GM19324 (cell line): ENCODE data around the gene RBMX.
"Not testable (repeated sequence)": the region's sequence is repeated elsewhere in the genome, so short reads cannot be mapped to it uniquely, and the experiment has no call there.

Experiments used
- ATAC-seq: cut with Tn5 transposase; IDR thresholded peaks from one replicate; pipeline ENCODE4 v1.9.1; 2021; ENCODE audit warnings: mild to moderate bottlenecking, moderate library complexity; ENCODE audit not compliant: unreplicated experiment, low FRiP score

The RBMX gene

DNA sequence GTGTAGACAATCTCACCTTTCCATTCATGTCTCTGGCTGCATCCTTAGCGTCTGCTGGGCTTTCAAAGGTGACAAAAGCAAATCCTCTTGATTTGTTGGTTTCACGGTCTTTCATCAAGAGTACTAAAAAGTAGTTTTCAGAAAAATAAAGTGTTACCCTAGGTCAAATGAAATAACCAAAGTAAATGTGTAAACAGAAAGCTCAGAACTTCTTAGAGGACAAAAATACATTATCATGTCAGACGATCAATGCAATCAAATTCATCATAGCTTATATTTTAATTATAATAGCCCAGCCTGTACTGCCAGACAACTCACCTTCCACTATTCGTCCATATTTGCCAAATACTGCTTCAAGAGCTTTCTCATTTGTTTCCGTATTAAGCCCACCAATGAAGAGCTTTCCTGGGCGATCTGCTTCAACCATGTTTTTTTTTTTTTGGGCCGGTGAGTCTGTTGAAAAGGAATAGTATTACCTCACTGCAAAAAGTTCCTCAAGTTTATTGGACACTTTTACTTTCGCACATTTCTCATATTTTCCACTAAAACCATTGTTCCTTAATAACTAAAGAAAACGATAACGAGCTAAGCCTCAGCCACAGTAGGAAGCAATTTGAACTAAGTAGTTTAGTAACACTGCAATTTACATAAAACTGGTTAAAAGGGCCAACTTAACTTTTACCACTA is 1.4 kb downstream of the RBMX start:
- ATAC-seq = no peak

DNA sequence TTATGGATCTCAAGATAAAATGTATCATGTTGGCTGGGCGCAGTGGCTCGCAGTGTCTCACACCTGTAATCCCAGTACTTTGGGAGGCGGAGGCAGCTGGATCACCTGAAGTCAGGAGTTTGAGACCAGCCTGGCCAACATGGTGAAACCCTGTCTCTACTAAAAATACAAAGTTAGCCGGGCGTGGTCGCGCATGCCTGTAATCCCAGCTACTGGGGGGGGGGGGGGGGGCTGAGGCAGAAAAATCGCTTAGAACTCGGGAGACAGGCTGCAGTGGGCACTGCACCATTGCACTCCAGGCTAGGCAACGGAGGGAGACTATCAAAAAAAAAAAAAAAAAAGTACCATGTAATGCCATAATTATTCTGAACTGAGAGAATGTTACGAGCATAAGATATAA is 2.1 kb downstream of the RBMX start:
- no peak for ATAC-seq

DNA sequence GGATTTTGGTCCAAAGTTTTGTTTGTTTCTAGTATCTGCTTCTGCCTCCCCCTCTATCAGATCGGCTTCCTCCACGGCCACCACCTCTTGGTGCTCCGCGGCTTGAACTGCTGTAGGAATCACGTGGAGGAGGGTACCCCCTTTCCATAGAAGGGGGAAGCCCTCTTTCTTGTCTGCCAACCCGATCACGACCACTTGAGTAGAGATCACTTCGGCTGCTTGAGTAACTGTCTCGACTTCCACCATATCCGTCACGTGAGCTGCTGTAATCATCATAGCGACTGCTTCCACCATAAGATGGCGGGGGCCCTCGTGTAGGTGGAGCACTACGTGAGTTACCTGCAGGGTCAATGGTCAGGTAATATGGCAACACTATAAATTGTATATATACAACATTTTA is 6.4 kb downstream of the RBMX start:
- not testable (repeated sequence) for ATAC-seq

DNA sequence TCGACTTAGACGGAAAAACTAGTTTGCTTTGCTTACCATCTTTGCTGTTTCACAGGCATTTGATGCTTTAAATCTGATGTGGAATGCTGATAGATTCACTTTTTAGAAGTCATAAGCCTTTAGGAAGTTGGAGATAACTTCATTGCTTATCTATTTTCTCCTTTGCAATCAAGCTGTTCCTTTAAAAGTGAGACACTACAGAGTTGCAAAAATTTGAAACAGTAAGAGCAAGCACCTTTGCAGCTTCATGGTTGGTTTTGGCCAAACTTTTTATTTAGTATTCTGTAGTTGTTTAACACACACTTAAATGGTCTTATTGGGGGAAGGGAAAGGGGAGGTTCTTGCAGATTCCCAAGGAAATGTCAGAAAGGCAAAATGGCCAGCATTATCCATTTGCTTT is 7.3 kb downstream of the RBMX start:
- ATAC-seq = not testable (repeated sequence)

DNA sequence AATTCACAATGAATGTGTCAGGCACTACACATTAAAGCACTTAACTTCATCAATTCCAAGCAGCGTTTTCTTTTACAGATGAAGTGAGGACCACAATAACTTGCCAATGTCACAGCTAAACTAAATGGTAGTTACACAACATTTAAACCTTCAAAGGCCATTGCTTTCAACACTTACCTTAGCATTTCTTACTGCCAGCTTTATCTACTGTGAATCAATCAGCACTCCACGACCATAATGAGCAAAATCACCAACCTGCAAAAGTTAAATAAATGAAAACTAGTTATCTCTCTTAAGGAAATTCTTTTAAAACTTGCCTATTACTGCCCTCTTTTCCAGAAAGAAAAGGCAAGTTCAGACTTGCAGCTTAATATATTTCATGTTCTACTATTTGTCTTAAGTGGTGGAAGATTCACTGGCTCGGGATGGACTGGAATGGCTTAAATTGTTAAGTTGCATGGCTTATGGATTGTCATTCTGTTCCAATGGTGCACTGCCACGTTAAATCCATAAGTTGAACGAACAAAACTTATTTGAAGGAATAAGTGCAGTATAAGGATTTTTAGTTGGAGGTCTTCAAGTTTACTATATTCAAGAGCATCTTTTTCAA is 8.3 kb downstream of the RBMX start:
- no peak for ATAC-seq

DNA sequence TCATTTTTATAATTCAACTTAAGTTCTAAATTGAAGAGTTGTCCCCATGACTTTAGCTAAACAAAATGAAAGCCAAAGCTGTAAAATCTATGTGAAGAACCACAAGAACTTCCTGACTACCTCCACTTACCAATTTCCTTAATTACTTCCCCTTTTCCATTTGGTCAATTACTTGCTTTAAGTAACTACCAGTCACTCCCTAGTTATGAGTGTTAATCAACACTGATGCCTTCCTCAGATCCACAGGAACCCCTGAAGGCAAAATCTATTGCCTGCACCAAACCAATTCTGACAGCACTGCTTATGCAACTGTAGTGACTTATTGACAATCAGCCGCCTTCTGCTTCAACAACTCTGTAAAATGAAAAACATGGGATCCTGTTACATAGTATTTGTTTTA is 10.5 kb downstream of the RBMX start:
- ATAC-seq = no peak

DNA sequence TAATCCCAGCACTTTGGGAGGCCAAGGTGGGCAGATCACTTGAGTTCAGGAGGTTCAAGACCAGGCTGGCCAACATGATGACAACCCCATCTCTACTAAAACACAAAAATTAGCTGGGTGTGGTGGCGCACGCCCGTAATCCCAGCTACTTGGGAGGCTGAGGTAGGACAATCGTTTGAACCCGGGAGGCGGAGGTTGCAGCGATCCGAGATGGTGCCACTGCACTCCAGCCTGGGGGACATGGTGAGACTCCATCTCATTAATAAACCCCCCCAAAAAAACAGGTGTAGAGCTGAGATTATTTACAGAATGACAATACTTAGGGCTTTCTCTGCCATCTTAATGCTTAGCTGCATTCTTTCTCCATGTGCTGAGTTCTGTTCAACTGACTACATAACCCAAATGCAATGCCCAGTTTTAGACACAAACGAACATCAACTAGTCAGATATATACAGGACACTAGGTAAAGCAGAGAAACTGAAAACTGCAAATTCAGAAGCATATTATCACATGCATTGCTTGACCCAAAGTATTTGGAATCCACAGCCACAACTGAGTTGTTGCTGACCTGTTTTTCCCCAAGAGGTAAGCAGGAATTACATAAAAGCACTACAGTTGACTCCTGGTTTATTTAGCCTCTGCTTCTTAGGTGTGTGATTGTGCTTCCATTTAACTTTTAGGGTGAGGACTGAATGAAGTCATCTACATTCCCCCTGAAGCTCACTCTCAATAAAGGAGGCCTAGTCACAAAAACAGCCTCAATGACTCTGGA is 12.1 kb downstream of the RBMX start:
- ATAC-seq = no peak

DNA sequence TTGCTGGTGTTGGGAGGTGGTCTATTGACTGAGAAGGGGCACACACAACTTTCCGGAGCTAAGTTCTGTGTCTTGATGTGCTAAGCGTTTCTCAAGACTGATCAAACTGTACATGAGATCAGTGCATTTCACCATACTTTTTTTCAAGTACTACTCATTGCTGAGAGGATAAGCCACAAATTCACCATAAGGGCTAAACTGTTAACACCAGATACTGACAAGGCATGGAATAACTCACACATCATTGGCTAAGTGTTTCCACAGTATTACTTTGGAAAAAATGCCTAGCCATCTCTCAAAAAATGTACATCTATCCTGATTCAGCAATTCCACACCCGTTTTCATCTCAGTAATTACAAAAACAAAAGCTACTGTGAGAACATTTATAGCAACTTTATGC is 13.0 kb downstream of the RBMX start:
- ATAC-seq = no peak

DNA sequence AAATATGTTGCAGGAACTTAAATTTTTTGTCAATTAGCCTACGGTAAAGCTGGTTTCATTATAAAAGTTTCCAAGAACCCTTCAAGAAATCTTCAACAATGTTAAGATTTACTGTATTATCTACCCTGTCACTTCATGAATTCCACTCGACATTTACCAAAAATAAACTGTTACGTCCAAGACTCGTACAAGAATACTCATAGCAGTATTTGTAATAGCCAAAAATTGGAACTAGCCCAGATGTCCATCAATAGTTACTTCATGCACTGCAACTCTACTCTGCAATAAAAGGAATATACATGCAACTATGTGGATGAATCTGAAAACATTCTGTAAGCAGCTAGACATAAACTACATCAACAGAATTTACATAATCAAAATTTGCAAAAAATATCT is 13.4 kb downstream of the RBMX start:
- ATAC-seq = no peak

DNA sequence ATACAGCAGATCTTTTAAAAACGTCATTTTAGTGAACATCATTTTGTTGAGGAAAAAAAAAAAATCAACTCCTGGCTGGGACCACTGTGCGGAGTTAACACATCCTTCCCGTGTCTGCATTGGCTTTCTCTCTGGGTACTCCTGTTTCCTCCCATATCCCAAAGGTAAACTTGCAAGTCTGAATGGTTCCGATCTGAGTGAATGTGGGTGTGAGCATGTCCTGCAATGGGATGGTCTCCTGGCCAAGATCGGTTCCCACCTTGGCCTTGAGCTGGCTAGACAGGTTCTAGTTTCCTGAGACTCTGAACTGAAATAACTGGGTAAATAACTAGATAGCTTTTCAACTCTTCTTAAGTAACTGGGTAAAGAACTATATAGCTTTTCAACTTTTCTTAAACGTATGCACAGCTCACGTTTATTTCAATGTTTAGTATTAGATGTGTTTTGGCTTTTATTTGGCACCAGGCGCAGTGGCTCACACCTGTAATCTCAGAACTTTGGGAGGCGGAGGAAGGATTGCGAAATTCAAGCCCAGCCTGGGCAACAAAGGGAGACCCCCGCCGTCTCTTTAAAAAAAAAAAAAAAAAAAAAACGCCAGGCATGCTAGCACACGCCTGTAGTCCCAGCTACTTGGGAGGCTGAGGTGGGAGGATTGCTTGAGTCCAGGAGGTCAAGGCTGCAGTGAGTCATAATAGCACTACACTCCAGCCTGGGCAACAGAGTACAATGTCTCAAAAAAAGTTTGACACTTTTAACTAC is 14.0 kb downstream of the RBMX start:
- no peak for ATAC-seq

DNA sequence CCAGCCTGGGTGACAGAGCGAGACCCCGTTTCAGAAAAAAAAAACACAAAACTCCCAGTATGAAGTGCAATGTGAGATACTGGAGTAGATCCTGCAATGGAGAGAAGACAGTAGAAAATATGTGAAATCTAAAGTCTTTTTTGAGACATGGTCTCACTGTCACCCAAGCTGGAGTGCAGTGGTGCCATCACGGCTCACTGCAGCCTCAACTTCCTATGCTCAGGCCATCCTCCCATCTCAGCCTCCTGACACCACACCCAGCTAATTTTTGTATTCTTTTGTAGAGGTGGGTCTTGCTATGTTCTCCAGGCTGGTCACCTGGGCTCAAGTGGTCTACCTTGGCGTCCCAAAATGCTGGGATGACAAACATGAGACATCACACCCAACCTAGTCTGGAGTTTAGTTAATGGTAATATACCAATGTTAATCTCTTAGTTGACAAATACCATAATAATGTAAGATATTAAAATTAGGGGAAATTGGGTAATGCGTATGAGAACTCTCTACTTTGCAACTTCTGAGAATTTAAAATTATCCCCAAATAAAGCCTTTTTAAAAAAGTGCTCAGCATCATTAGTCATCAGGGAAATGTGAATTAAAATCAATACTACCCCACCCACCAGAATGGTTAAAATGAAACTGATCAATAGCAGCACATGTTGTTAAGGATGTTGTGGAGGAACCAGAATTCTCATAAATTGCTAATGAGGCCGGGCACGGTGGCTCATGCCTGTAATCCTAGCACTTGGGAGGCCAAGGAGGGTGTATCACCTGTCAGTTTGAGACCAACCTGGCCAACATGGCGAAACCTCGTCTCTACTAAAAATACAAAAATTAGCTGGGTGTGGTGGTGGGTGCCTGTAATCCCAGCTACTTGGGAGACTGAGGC is 15.0 kb downstream of the RBMX start:
- ATAC-seq = no peak

DNA sequence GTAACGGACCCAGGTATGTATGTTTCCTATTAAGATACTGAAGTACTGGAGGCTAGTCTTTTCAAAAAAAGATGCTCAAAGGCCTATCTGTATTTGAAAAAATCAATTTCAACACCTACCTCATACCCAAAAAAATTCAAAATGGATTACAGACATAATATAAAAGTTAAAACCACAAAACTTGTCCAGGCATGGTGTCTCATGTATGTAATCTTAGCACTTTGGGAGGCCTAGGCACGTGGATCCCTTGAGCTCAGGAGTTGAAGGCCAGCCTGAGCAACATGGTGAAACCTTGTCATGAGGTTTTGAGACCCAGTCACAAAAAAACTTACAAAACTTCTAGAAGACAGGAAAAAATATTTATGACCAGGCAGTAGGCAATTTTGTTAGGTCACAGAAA is 16.7 kb downstream of the RBMX start:
- ATAC-seq = no peak

DNA sequence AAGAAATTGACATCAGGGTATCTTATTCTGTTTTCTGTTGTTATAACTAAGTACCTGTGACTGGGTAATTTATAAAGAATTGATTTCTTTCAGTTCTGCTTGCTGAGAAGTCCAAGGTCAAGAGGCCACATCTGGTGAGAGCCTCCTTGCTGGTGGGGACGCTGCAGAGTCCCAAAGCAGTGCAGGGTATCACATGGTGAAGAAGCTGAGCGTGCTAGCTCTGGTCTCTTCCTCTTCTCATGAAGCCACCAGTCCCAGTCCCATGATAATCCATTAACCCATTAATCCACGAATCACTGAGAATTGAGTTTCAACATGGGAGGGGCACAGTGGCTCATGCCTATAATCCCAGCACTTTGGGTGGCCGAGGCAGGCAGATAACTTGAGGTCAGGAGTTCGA is 18.0 kb downstream of the RBMX start:
- ATAC-seq = no peak

DNA sequence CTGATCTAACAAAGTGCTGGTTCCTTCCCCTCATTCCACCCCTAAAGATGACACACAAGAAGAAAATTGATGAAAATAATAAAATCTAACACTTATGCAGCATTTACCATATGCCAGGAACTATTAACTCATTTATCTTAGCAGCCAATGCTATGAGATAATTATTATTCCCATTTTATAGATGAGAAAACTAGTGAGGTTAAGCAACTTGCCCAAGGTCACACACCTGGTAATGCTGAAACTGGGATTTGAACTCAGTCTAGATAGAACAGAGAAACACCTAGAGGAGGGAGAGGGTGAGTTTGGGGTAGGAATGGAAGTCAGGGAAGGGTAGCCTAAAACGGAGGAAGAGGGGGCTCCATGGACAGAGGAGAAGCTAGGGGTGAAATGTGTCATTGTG is 18.6 kb downstream of the RBMX start:
- ATAC-seq = no peak

DNA sequence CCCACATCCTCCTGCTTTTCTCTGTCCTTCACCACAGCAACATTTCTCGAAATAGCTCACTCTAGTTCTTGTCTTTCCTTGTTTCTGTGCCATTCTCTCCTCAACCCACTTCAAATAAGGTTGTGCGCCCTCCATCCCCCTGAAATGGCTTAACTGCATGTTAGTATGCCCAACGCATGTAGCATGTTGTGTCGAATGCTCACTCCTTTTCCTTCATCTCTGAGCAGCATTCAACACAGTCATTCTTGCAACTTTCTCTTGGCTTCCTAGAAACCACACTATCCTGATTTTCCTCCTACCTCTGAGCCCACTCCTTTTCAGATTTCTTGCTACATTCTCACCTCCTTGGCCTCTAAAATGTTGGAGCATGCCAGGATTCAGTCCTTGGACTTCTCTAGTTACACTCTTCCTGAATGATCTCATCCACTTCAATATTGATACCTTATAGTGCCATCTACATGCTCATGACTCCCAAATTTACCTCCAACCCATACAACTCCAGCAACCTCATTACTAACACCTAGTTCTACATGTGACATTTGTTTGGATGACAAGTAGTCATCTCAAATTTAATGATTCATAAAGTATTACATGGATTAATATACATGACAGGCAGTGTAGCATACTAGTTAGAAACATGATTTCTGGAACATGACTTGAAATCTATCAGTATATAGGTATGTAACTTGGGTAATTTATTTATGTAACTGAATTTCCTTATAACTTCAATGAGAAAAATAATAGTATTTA is 22.3 kb downstream of the RBMX start:
- ATAC-seq = no peak

DNA sequence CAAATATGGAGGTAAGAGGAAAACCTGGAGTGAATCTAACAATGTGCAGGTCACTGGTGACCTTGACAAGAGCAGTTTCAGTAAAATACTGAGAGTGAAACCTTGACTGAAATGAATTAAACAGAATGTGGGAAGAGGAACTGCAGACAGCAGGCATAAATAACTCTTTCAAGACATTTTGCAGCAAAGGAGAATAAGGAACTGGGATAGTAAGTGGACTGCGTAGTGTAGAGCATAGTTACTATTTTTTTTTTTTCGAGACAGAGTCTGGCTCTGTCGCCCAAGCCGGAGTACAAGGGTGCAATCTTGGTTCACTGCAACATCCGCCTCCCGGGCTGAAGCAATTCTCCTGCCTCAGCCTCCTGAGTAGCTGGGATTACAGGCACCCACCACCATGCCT is 24.0 kb downstream of the RBMX start:
- no peak for ATAC-seq

DNA sequence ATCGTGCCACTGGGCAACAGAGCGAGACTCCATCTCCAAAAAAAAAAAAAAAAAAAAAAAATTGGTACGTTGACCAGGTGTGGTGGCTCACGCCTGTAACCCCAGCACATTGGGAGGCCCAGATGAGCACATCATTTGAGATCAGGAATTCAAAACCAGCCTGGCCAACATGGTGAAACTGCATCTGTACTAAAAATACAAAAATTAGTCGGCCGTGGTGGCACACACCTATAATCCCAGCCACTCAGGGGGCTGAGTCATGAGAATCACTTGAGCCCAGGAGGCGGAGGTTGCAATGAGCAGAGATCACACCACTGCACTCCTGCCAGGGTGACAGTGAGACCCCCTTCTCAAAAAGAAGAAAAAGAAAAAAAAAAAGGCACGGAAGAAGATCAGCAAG is 24.5 kb downstream of the RBMX start:
- ATAC-seq = no peak

DNA sequence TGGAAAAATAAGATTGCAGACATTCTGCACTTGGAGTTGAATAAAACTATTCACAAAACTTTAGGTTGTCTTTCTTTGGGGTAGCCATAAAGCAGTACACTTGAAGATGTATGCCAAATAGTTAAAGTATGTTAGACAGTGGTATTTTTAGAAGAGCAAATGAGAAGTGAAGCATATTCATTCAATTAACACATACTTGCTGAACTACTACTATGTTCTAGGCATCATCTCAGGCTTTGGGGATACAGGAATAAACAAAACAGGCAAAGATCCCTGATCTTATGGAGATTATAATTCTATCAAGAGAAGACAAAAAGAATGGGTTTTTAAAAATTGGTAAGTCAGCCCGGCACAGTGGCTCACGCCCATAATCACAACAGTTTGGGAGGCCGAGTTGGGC is 29.0 kb downstream of the RBMX start:
- ATAC-seq = no peak

DNA sequence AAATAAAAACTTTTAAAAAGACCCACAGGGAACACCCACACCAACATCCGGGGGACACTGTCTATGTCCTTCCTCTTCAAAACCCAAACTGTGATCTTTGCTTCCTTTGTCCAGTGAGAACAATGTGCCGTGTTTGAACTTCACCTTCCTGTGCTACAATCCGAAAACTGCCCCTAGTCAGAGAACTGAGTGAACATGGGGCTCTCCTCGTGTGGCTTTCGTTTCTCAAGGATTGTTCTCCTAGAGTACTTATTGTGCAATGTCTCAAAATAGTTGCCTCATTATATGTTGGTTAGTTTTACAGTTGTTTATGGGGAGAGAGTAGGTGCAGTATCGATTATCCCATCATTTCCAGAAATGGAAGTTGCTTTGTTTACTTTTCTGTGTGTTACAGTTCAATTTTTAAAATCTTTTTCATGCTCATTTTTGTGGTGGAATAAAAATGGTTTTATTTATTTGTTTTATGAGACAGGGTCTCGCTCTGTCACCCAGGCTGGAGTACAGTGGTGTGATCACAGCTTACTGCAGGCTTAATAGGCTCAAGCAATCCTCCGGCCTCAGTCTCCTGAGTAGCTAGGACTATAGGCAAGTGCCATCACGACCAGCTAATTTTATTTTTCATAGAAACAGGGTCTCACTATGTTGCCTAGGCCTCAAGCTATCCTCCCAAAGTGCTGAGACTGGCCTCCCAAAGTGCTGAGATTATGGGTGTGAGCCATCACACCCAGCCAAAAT is 29.9 kb downstream of the RBMX start:
- ATAC-seq = no peak
